Fibroblast of lung (primary cell): Measurements from ENCODE around the gene R3HCC1L.

Source experiments
- CTCF ChIP-seq, 2 donors: IDR thresholded peaks in 1 of 2; conservative IDR thresholded peaks in 1 of 2; 1 replicate in 1 of 2; 2 replicates in 1 of 2; pipeline ENCODE4 v1.5.1; 2011 to 2012; ENCODE audit warnings: low read length in 2 of 2, control low read depth in 1 of 2, inconsistent platforms in 1 of 2, low read depth in 1 of 2, mild to moderate bottlenecking in 1 of 2
- EZH2 ChIP-seq: IDR thresholded peaks from 2 replicates; pipeline ENCODE4 v1.5.1; 2012; ENCODE audit warnings: low read length, control low read depth, mild to moderate bottlenecking; ENCODE audit errors: missing control alignments

- no peak for TF ChIP-seq CTCF (conservative IDR thresholded peaks at IDR 0.05 in 1 of 2, IDR thresholded peaks at IDR 0.05 in 1 of 2; ENCODE audit: low read depth in 1 of 2, low read length in 2 of 2)
- TF ChIP-seq EZH2 = no peak
Measured at GRCh38 chr10:98267894-98268693, 133.6 kb downstream of the R3HCC1L start, which contains the start of gene LOXL4.
